ENCODE data around the gene LRFN5. TPM values are rescaled to one million over a fixed set of nuclear protein-coding genes. Genes with fewer than 3 reads are reported as not detected.
"Not testable (repeated sequence)": the region's sequence is repeated elsewhere in the genome, so short reads cannot be mapped to it uniquely, and the experiment has no call there.

LRFN5 gene
- total and polyA plus RNA-seq, 9 donors, result 5.6 to 13.7 (median 9.6) TPM

GRCh38 chr14:41873686-41874317 is 267.1 kb downstream of the LRFN5 start:
- no CpG with 5 or more reads among the region's 1 CpG for WGBS (ENCODE audit: insufficient coverage)
- Histone ChIP-seq H3K27me3 (ENCODE audit: control insufficient read depth, insufficient read depth, low read length) (no peaks in the 10 kb centered on the region), H3K27ac (ENCODE audit: low read length) (peak overlapping the region; percentile 81), H3K4me3 (ENCODE audit: low read length) (no peak overlapping the region), H3K9me3 (replicated peaks; ENCODE audit: control insufficient read depth, low read depth, low read length) (no peaks in the 10 kb centered on the region), H3K4me1 (ENCODE audit: control insufficient read depth, insufficient read depth, low read length) (no peaks in the 10 kb centered on the region), H3K36me3 (ENCODE audit: control insufficient read depth, insufficient read depth, low read length) (no peaks in the 10 kb centered on the region)
- peak; percentile 93 for DNase-seq

GRCh38 chr14:41875116-41875515 is 268.4 kb downstream of the LRFN5 start:
- no peaks in the 10 kb centered on the region for H3K9me3 ChIP-seq (replicated peaks; ENCODE audit: control insufficient read depth, low read depth, low read length)
- DNase-seq, result peak; percentile 15
- H3K4me3 ChIP-seq (ENCODE audit: low read length), result no peak overlapping the region
- no peaks in the 10 kb centered on the region for H3K27me3 ChIP-seq (ENCODE audit: control insufficient read depth, insufficient read depth, low read length)
- no peaks in the 10 kb centered on the region for H3K36me3 ChIP-seq (ENCODE audit: control insufficient read depth, insufficient read depth, low read length)
- H3K4me1 ChIP-seq (ENCODE audit: control insufficient read depth, insufficient read depth, low read length), result no peaks in the 10 kb centered on the region
- H3K27ac ChIP-seq (ENCODE audit: low read length), result no peak overlapping the region
- 100% methylated on average over 1 of the region's 1 CpG for WGBS (ENCODE audit: insufficient coverage)

GRCh38 chr14:41878321-41878720 is 271.6 kb downstream of the LRFN5 start:
- Histone ChIP-seq H3K27me3 (ENCODE audit: control insufficient read depth, insufficient read depth, low read length) (no peaks in the 10 kb centered on the region), H3K4me1 (ENCODE audit: control insufficient read depth, insufficient read depth, low read length) (no peaks in the 10 kb centered on the region), H3K4me3 (ENCODE audit: low read length) (no peak overlapping the region), H3K9me3 (replicated peaks; ENCODE audit: control insufficient read depth, low read depth, low read length) (no peaks in the 10 kb centered on the region), H3K36me3 (ENCODE audit: control insufficient read depth, insufficient read depth, low read length) (no peaks in the 10 kb centered on the region), H3K27ac (ENCODE audit: low read length) (no peak overlapping the region)
- no CpG with 5 or more reads among the region's 3 CpGs for WGBS (ENCODE audit: insufficient coverage)
- DNase-seq, result peak; percentile 50

GRCh38 chr14:41891624-41892023 is 284.9 kb downstream of the LRFN5 start:
- Histone ChIP-seq H3K27me3 (ENCODE audit: control insufficient read depth, insufficient read depth, low read length) (no peaks in the 10 kb centered on the region), H3K9me3 (replicated peaks; ENCODE audit: control insufficient read depth, low read depth, low read length) (no peaks in the 10 kb centered on the region), H3K4me1 (ENCODE audit: control insufficient read depth, insufficient read depth, low read length) (no peaks in the 10 kb centered on the region), H3K4me3 (ENCODE audit: low read length) (no peak overlapping the region), H3K27ac (ENCODE audit: low read length) (no peak overlapping the region), H3K36me3 (ENCODE audit: control insufficient read depth, insufficient read depth, low read length) (no peaks in the 10 kb centered on the region)
- WGBS (ENCODE audit: insufficient coverage), result 65% methylated on average over 6 of the region's 8 CpGs
- DNase-seq, result peak; percentile 13

GRCh38 chr14:41899416-41899815 is 292.7 kb downstream of the LRFN5 start:
- Histone ChIP-seq H3K4me3 (ENCODE audit: low read length) (no peak overlapping the region), H3K27ac (ENCODE audit: low read length) (no peak overlapping the region), H3K9me3 (replicated peaks; ENCODE audit: control insufficient read depth, low read depth, low read length) (no peaks in the 10 kb centered on the region), H3K36me3 (ENCODE audit: control insufficient read depth, insufficient read depth, low read length) (no peaks in the 10 kb centered on the region), H3K4me1 (ENCODE audit: control insufficient read depth, insufficient read depth, low read length) (no peaks in the 10 kb centered on the region), H3K27me3 (ENCODE audit: control insufficient read depth, insufficient read depth, low read length) (no peaks in the 10 kb centered on the region)
- peak; percentile 74 for DNase-seq

- no peaks in the 10 kb centered on the region for H3K27me3 ChIP-seq (ENCODE audit: control insufficient read depth, insufficient read depth, low read length)
- H3K4me3 ChIP-seq (ENCODE audit: low read length), result no peak overlapping the region
- no peaks in the 10 kb centered on the region for H3K4me1 ChIP-seq (ENCODE audit: control insufficient read depth, insufficient read depth, low read length)
- H3K36me3 ChIP-seq (ENCODE audit: control insufficient read depth, insufficient read depth, low read length), result no peaks in the 10 kb centered on the region
- no peak for DNase-seq
- WGBS (ENCODE audit: insufficient coverage), result no CpG with 5 or more reads among the region's 4 CpGs
- H3K27ac ChIP-seq (ENCODE audit: low read length), result no peak overlapping the region
- H3K9me3 ChIP-seq (replicated peaks; ENCODE audit: control insufficient read depth, low read depth, low read length), result no peaks in the 10 kb centered on the region
Measured at GRCh38 chr14:41900644-41901043, 294.0 kb downstream of the LRFN5 start.

- no peaks in the 10 kb centered on the region for H3K4me1 ChIP-seq (ENCODE audit: control insufficient read depth, insufficient read depth, low read length)
Measured at GRCh38 chr14:41901089-41901488, 294.4 kb downstream of the LRFN5 start.

GRCh38 chr14:41905394-41905964 is 298.8 kb downstream of the LRFN5 start:
- no CpG with 5 or more reads among the region's 9 CpGs for WGBS (ENCODE audit: insufficient coverage)
- Histone ChIP-seq H3K27ac (ENCODE audit: low read length) (no peak overlapping the region), H3K4me3 (ENCODE audit: low read length) (no peak overlapping the region), H3K27me3 (ENCODE audit: control insufficient read depth, insufficient read depth, low read length) (no peaks in the 10 kb centered on the region), H3K4me1 (ENCODE audit: control insufficient read depth, insufficient read depth, low read length) (no peaks in the 10 kb centered on the region), H3K9me3 (replicated peaks; ENCODE audit: control insufficient read depth, low read depth, low read length) (no peaks in the 10 kb centered on the region), H3K36me3 (ENCODE audit: control insufficient read depth, insufficient read depth, low read length) (no peaks in the 10 kb centered on the region)
- no peak for DNase-seq

More at GRCh38 chr14:41901089-41901488, 294.4 kb downstream of the LRFN5 start:
- Histone ChIP-seq H3K4me3 (ENCODE audit: low read length) (no peak overlapping the region), H3K36me3 (ENCODE audit: control insufficient read depth, insufficient read depth, low read length) (no peaks in the 10 kb centered on the region), H3K27me3 (ENCODE audit: control insufficient read depth, insufficient read depth, low read length) (no peaks in the 10 kb centered on the region), H3K9me3 (replicated peaks; ENCODE audit: control insufficient read depth, low read depth, low read length) (no peaks in the 10 kb centered on the region), H3K27ac (ENCODE audit: low read length) (no peak overlapping the region)
- WGBS (ENCODE audit: insufficient coverage), result no CpG with 5 or more reads among the region's 3 CpGs
- DNase-seq, result no peak

- not testable (repeated sequence) for H3K9me3 ChIP-seq (replicated peaks; ENCODE audit: control insufficient read depth, low read depth, low read length); H3K4me3 ChIP-seq (ENCODE audit: low read length); DNase-seq; H3K4me1 ChIP-seq (ENCODE audit: control insufficient read depth, insufficient read depth, low read length); H3K27me3 ChIP-seq (ENCODE audit: control insufficient read depth, insufficient read depth, low read length); H3K27ac ChIP-seq (ENCODE audit: low read length); H3K36me3 ChIP-seq (ENCODE audit: control insufficient read depth, insufficient read depth, low read length)
- WGBS (ENCODE audit: insufficient coverage), result 93% methylated on average over 6 of the region's 12 CpGs
Measured at GRCh38 chr14:41911155-41911554, 304.5 kb downstream of the LRFN5 start.

GRCh38 chr14:41913398-41913797 is 306.7 kb downstream of the LRFN5 start:
- Histone ChIP-seq H3K36me3 (ENCODE audit: control insufficient read depth, insufficient read depth, low read length) (no peaks in the 10 kb centered on the region), H3K27ac (ENCODE audit: low read length) (no peak overlapping the region), H3K4me3 (ENCODE audit: low read length) (no peak overlapping the region), H3K9me3 (replicated peaks; ENCODE audit: control insufficient read depth, low read depth, low read length) (no peaks in the 10 kb centered on the region), H3K4me1 (ENCODE audit: control insufficient read depth, insufficient read depth, low read length) (no peaks in the 10 kb centered on the region), H3K27me3 (ENCODE audit: control insufficient read depth, insufficient read depth, low read length) (no peaks in the 10 kb centered on the region)
- no CpG with 5 or more reads among the region's 2 CpGs for WGBS (ENCODE audit: insufficient coverage)
- DNase-seq, result no peak

GRCh38 chr14:41915732-41916131 is 309.1 kb downstream of the LRFN5 start:
- Histone ChIP-seq H3K9me3 (replicated peaks; ENCODE audit: control insufficient read depth, low read depth, low read length) (no peaks in the 10 kb centered on the region), H3K36me3 (ENCODE audit: control insufficient read depth, insufficient read depth, low read length) (no peaks in the 10 kb centered on the region), H3K4me1 (ENCODE audit: control insufficient read depth, insufficient read depth, low read length) (no peaks in the 10 kb centered on the region), H3K4me3 (ENCODE audit: low read length) (no peak overlapping the region), H3K27me3 (ENCODE audit: control insufficient read depth, insufficient read depth, low read length) (no peaks in the 10 kb centered on the region), H3K27ac (ENCODE audit: low read length) (no peak overlapping the region)
- DNase-seq, result no peak
